ENCODE measurements around the gene PLXNA4. TPM values are rescaled to one million over a fixed set of nuclear protein-coding genes. Genes with fewer than 3 reads are reported as not detected.

The PLXNA4 gene
- polyA plus RNA-seq, 1 experiment: 0.22 TPM

GRCh38 chr7:132504852-132505251 lies 71.4 kb downstream of the PLXNA4 start:
- no peak for DNase-seq (ENCODE audit: low read depth)
- TF ChIP-seq, protein P1, sequence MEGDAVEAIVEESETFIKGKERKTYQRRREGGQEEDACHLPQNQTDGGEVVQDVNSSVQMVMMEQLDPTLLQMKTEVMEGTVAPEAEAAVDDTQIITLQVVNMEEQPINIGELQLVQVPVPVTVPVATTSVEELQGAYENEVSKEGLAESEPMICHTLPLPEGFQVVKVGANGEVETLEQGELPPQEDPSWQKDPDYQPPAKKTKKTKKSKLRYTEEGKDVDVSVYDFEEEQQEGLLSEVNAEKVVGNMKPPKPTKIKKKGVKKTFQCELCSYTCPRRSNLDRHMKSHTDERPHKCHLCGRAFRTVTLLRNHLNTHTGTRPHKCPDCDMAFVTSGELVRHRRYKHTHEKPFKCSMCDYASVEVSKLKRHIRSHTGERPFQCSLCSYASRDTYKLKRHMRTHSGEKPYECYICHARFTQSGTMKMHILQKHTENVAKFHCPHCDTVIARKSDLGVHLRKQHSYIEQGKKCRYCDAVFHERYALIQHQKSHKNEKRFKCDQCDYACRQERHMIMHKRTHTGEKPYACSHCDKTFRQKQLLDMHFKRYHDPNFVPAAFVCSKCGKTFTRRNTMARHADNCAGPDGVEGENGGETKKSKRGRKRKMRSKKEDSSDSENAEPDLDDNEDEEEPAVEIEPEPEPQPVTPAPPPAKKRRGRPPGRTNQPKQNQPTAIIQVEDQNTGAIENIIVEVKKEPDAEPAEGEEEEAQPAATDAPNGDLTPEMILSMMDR (IDR thresholded peaks at IDR 0.05; ENCODE audit: insufficient read depth, low read depth, low read length): no peak
- Histone ChIP-seq H3K27me3 (ENCODE audit: control insufficient read depth, insufficient read depth, low read length) (no peaks in the 10 kb centered on the region), H3K36me3 (ENCODE audit: control insufficient read depth, insufficient read depth, low read length) (no peaks in the 10 kb centered on the region), H3K4me3 (ENCODE audit: low read depth, low read length) (no peak overlapping the region)
- POLR2A ChIA-PET: no interaction called here
- CTCF ChIA-PET: interaction anchor here (0.6 kb wide), 1 partner anchor 10 kb away, joined by 3 read pairs; no protein-coding TSS in a partner anchor

GRCh38 chr7:132504071-132504470 lies 72.2 kb downstream of the PLXNA4 start:
- Histone ChIP-seq H3K4me3 (ENCODE audit: low read depth, low read length) (no peak overlapping the region), H3K27me3 (ENCODE audit: control insufficient read depth, insufficient read depth, low read length) (no peaks in the 10 kb centered on the region), H3K36me3 (ENCODE audit: control insufficient read depth, insufficient read depth, low read length) (no peaks in the 10 kb centered on the region)
- CTCF ChIA-PET: interaction anchor here (0.6 kb wide), 1 partner anchor 9 kb away, joined by 3 read pairs; no protein-coding TSS in a partner anchor
- POLR2A ChIA-PET: no interaction called here
- DNase-seq (ENCODE audit: low read depth): no peak
- TF ChIP-seq, protein P1 (IDR thresholded peaks at IDR 0.05; ENCODE audit: insufficient read depth, low read depth, low read length): no peak

DNA sequence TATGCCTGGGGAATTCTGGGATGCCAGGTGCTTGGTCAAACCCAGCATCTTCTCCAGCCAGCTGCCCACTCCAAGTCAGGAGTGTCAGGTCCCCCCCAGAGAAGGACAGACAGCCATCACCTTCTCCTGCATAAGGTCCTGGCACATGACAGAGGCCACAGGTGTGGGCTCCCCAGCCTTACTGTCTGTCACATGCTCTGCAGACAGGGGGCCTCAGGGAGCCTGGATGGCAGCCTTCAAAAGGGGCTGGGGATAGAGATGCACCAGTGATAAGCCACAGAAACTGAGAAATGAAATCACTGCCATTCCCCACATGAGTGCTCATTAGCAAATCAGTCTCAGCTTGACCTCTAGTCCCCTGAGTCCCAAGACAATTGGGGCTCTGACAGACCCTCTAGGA lies 72.9 kb downstream of the PLXNA4 start:
- TF ChIP-seq, protein P1 (IDR thresholded peaks at IDR 0.05; ENCODE audit: insufficient read depth, low read depth, low read length): no peak
- POLR2A ChIA-PET: no interaction called here

DNA sequence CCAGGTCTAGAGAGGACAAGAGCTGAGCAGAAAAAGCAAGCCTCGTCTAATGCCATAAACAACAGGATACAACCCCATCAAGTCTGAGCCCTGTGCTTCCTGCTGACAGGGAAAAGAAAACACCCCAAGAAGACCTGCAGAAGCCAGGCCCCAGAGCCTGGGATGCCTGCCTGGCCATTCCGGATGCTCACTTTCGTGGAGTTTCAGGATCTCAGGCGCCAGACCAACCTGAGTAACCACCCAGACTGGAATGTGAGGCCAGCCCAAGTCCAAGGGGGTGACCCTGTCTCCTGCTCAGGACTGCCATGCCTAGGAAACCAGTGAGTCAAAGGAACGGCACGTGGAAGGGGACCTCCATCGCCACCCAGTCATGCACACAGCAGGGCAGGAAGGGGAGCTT lies 74.3 kb downstream of the PLXNA4 start:
- no peak overlapping the region for H3K4me3 ChIP-seq (ENCODE audit: low read depth, low read length)
- no peaks in the 10 kb centered on the region for H3K36me3 ChIP-seq (ENCODE audit: control insufficient read depth, insufficient read depth, low read length)
- TF ChIP-seq, protein P1 (IDR thresholded peaks at IDR 0.05; ENCODE audit: insufficient read depth, low read depth, low read length): no peak
- ChIA-PET CTCF (no interaction called here), POLR2A (no interaction called here)
- no peaks in the 10 kb centered on the region for H3K27me3 ChIP-seq (ENCODE audit: control insufficient read depth, insufficient read depth, low read length)
- no peak for DNase-seq (ENCODE audit: low read depth)

More for the DNA sequence above, 72.9 kb downstream of the PLXNA4 start:
- Histone ChIP-seq H3K36me3 (ENCODE audit: control insufficient read depth, insufficient read depth, low read length) (no peaks in the 10 kb centered on the region), H3K4me3 (ENCODE audit: low read depth, low read length) (no peak overlapping the region), H3K27me3 (ENCODE audit: control insufficient read depth, insufficient read depth, low read length) (no peaks in the 10 kb centered on the region)
- no peak for DNase-seq (ENCODE audit: low read depth)
- CTCF ChIA-PET: no interaction called here

- Histone ChIP-seq H3K27me3 (ENCODE audit: control insufficient read depth, insufficient read depth, low read length) (no peaks in the 10 kb centered on the region), H3K4me3 (ENCODE audit: low read depth, low read length) (no peak overlapping the region), H3K36me3 (ENCODE audit: control insufficient read depth, insufficient read depth, low read length) (no peaks in the 10 kb centered on the region)
- no peak for DNase-seq (ENCODE audit: low read depth)
- TF ChIP-seq, protein P1 (IDR thresholded peaks at IDR 0.05; ENCODE audit: insufficient read depth, low read depth, low read length): no peak
- ChIA-PET CTCF (interaction anchor here (1.6 kb wide), 1 partner anchor 15 kb away, joined by 3 read pairs; no protein-coding TSS in a partner anchor), POLR2A (no interaction called here)
Measured at GRCh38 chr7:132500727-132501440, 75.4 kb downstream of the PLXNA4 start.
